Kidney epithelial cell (primary cell): ENCODE results near the gene ST8SIA5. TPM values are rescaled to one million over a fixed set of nuclear protein-coding genes. Genes with fewer than 3 reads are reported as not detected.

Experiments
- DNase-seq: peaks from one replicate; pipeline ENCODE4 v3.0.0-alpha.2; 2010; ENCODE audit warnings: low read depth
- H3K27me3 ChIP-seq: 2 replicates; pipeline ENCODE4 v1.6.0; 2011; ENCODE audit warnings: low read length; ENCODE audit not compliant: control insufficient read depth, insufficient read depth
- H3K36me3 ChIP-seq: 2 replicates; pipeline ENCODE4 v1.5.1; 2011; ENCODE audit warnings: low read length; ENCODE audit not compliant: control insufficient read depth, insufficient read depth
- H3K4me3 ChIP-seq: 2 replicates; pipeline ENCODE4 v1.5.1; 2011; ENCODE audit warnings: low read depth, mild to moderate bottlenecking, control low read depth, low read length
- CTCF ChIP-seq: IDR thresholded peaks from 2 replicates; pipeline ENCODE4 v1.5.1; 2011; ENCODE audit warnings: mild to moderate bottlenecking, moderate library complexity, low read length, control low read depth, inconsistent platforms; ENCODE audit not compliant: insufficient read depth, poor library complexity, severe bottlenecking
- total RNA-seq: library from RNA; depleted of rRNA; stranded (reverse); fragments of >200 nt; gene quantifications from 2 replicates; pipeline ENCODE4 v1.2.3, GENCODE V29; 2015

Gene ST8SIA5
- total RNA-seq, 1 donor from 2014 or later = under 0.01 TPM

- no peak for TF ChIP-seq CTCF
These were observed 128.6 kb downstream of the ST8SIA5 start for GRCh38 chr18:46628206-46628605.

GRCh38 chr18:46627136-46627535 lies 129.7 kb downstream of the ST8SIA5 start:
- Histone ChIP-seq H3K36me3 (no peaks in the 10 kb centered on the region), H3K27me3 (peaks cover 4% of the 10 kb centered on the region), H3K4me3 (no peak overlapping the region)
- DNase-seq = no peak
- TF ChIP-seq CTCF = no peak

More at GRCh38 chr18:46628206-46628605, 128.6 kb downstream of the ST8SIA5 start:
- H3K4me3 ChIP-seq = no peak overlapping the region
- peaks cover 4% of the 10 kb centered on the region for H3K27me3 ChIP-seq
- no peaks in the 10 kb centered on the region for H3K36me3 ChIP-seq
- no peak for DNase-seq

- no peak for DNase-seq
- Histone ChIP-seq H3K4me3 (no peak overlapping the region), H3K27me3 (peaks cover 7% of the 10 kb centered on the region), H3K36me3 (no peaks in the 10 kb centered on the region)
- TF ChIP-seq CTCF = no peak
These were observed 131.8 kb downstream of the ST8SIA5 start for GRCh38 chr18:46625069-46625468.

GRCh38 chr18:46624127-46624526 lies 132.7 kb downstream of the ST8SIA5 start:
- Histone ChIP-seq H3K27me3 (peaks cover 10% of the 10 kb centered on the region), H3K4me3 (no peak overlapping the region), H3K36me3 (no peaks in the 10 kb centered on the region)
- TF ChIP-seq CTCF = no peak
- DNase-seq = no peak

GRCh38 chr18:46623541-46623940 lies 133.3 kb downstream of the ST8SIA5 start:
- Histone ChIP-seq H3K27me3 (peaks cover 10% of the 10 kb centered on the region), H3K36me3 (no peaks in the 10 kb centered on the region), H3K4me3 (no peak overlapping the region)
- DNase-seq = no peak
- no peak for TF ChIP-seq CTCF

- Histone ChIP-seq H3K27me3 (peaks cover 10% of the 10 kb centered on the region), H3K36me3 (no peaks in the 10 kb centered on the region), H3K4me3 (no peak overlapping the region)
- TF ChIP-seq CTCF = no peak
- DNase-seq = no peak
These were observed 133.9 kb downstream of the ST8SIA5 start for GRCh38 chr18:46622999-46623398.
